Activated CD8-positive, alpha-beta memory T cell treated with anti-CD3 and anti-CD28 coated beads for 48 hours (primary cell): ENCODE measurements around the gene ATP6AP1.

ENCODE experiments used
- DNase-seq, 3 experiments: peaks; one replicate each; pipeline ENCODE4 v3.0.0-alpha.2; 2020; ENCODE audit warnings: low read depth in 2 of 3, low spot score in 2 of 3

ATP6AP1 gene

DNA sequence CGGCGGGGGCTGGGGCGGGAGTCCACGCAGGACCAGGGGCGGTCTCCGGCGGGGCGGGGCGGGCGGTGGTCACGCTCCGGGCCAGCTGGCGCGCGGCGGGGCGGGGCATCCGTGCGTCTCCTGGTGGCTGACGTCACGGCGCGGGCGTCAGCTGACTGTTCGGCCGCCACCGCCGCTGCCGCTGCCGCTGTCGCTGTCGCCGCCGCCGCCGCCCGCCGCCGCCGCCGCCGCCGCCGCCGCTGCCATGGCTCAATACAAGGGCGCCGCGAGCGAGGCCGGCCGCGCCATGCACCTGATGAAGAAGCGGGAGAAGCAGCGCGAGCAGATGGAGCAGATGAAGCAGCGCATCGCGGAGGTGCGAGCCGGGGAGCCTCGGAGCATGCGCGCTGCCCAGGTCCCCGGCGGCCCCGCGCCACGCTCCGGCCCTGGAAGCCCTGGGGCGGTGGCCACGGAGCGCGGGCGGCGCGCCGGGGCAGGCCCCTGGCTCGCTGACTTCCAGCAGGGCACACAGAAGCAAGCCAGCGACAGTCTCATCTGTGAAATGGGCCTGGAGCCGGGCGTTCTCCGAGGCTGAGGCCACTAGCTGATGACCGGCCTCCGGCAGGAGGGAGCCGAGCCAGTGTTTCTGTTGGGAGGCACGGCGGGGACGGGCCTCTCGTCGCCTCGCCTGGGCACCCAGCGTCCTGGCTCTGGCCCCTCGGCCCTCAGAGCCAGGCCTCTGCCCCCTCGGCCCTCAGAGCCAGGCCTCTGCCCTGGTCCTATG is 15.7 kb downstream of the ATP6AP1 start, which contains the start of gene FAM50A:
Gene FAM50A (plus strand): TSS at position 150 of the 763 bp plus-strand sequence. CDS start 95 bp downstream, at position 245.
- peak in 1 of 3 experiments; percentile 48 for DNase-seq

DNA sequence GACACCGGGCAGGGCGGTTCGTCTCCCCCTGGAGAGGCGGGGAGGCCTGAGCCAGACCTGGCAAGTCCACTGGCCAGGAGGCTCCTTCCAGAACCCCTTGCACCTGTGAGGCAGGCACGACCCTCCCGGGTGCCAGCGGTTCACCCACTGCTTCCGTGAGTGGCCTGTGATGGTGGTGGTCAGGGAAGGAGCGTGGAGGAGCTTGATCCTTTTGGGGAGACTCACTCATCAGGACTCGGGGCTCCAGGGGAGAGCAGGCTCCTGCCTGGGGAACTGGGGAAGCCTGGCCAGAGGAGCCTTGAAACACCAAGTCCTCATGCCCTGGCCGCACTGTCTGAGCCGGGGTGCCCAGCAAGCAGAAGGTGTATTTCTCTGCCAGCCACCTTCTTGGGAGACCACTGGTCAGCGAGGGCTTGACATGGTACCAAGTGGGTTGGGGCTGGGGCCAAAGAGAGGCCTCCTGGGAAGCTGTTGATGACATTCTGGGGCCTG is 16.3 kb downstream of the ATP6AP1 start:
- DNase-seq, result no peak

DNA sequence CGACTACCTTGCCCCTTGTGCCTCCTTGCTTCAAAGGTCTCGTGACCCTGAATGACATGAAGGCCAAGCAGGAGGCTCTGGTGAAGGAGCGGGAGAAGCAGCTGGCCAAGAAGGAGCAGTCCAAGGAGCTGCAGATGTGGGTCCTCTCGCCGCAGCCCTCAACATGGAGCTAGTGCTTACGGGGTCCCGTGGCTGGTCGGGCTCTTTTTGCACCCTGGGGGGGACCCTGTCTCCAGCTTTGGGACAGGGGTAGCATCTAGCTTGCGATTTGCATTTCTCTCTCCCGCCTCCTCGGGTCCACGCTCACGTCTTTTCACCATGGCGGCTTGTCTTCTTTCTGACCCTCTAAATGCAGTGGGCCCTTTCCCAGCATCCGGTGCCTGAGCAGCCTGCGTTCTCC is 17.3 kb downstream of the ATP6AP1 start:
- DNase-seq, result no peak

DNA sequence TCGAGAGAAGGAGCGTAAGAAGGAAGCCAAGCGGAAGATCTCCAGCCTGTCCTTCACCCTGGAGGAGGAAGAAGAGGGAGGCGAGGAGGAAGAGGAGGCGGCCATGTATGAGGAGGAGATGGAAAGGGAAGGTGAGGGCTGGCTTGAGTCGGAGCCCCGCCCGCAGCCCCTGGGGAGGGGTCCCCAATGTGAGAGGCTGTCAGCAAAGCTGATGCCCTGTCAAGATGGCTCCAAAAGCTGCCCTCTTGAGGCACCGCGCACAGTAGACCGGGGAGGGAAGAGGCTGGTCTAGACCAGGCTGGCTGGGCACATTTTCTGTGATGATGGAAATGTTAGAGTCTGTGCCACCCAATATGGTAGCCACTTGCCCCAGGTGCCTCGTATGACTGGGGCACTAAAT is 18.0 kb downstream of the ATP6AP1 start:
- DNase-seq, result no peak

- no peak for DNase-seq
These were observed 20.0 kb downstream of the ATP6AP1 start for GRCh38 chrX:154448484-154448883.

- DNase-seq, result no peak
These were observed 21.1 kb downstream of the ATP6AP1 start for GRCh38 chrX:154449618-154450017.

- DNase-seq, result no peak
These were observed 21.8 kb downstream of the ATP6AP1 start for GRCh38 chrX:154450312-154450711.

- DNase-seq, result no peak
These were observed 24.3 kb downstream of the ATP6AP1 start for GRCh38 chrX:154452823-154453222.

DNA sequence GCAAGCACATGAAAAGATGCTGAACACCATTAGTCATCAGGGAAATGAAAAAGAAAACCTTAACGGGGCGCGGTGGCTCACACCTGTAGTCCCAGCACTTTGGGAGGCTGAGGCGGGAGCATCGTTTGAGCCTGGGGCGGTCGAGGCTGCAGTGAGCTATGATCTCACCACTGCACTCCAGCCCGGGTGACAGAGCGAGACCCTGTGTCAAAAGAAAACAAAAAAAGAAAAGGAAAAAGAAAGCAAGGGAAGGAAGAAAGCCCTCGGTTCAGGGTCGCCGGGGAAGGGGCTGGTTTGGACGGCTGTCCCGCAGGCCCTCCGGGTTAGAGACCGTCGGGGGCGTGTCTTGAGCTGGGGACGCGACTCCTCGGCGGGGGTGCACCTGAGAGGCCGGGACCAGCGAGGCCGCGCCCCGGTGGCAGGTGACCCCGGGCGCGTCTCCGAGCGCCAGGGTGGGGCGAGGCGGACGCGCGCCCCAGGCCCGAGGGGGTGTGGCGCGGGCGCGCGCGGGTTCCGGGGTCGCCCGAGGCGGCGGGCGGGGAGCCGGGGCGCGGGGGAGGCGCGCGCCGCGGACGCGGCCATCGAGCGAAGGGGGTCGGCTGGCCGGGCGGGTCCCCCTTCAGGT is 29.1 kb downstream of the ATP6AP1 start:
- DNase-seq, result peak in 1 of 3 experiments; percentile 22

GRCh38 chrX:154458116-154458953 is 29.9 kb downstream of the ATP6AP1 start, which contains the start of gene PLXNA3:
PLXNA3 (plus strand) TSS chrX:154458281; CDS start chrX:154460184, 1,903 bp downstream.
- peak in 1 of 3 experiments; percentile 40 for DNase-seq

GRCh38 chrX:154458954-154459778 is 30.7 kb downstream of the ATP6AP1 start:
- DNase-seq, result no peak

DNA sequence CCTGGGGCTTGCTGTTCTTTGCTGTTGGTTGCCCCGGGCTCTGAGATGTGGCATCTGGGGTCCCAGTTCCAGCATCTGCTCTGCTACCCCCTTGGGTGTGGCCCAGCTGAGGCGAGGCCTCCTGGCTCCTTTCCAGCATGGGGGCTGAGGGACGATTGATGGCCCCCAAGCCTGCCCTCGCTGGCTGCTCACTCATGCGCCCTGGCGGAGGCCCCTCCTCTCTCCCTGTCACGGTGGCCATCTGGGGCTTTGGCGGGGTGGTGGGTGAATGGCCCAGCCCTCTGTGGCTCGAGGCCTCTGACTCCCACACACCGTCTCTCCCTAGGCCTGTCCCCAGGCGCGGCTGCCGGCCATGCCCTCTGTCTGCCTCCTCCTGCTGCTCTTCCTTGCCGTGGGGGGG is 31.4 kb downstream of the ATP6AP1 start:
- DNase-seq, result no peak

DNA sequence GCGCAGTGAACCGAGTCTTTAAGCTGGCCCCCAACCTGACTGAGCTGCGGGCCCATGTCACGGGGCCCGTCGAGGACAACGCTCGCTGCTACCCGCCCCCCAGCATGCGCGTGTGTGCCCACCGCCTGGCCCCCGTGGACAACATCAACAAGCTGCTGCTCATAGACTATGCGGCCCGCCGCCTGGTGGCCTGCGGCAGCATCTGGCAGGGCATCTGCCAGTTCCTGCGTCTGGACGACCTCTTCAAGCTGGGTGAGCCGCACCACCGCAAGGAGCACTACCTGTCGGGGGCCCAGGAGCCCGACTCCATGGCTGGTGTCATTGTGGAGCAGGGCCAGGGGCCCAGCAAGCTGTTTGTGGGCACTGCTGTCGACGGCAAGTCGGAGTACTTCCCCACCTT is 31.8 kb downstream of the ATP6AP1 start:
- DNase-seq, result no peak

DNA sequence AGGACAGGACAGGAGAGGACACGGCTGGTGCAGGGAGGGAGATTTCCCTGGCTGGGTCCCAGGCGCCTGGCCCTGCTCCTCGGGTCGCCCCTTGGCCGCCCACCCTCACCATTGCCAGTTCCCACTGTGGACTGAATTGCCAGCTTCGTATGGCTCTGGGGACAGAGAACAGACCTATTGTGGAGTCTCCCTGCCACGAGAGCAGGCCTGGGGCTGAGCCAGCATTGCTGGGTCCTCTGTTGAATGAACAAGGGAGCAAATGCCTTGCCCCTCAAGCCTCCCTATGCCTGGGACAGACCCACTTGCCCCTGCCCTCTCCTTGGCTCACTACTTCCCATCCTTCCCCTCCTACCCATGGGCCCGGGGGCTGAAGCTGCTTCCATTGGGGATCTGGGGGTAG is 33.9 kb downstream of the ATP6AP1 start:
- no peak for DNase-seq

- no peak for DNase-seq
These were observed 35.2 kb downstream of the ATP6AP1 start for GRCh38 chrX:154463611-154464220.

GRCh38 chrX:154464806-154465365 is 36.4 kb downstream of the ATP6AP1 start:
- no peak for DNase-seq

DNA sequence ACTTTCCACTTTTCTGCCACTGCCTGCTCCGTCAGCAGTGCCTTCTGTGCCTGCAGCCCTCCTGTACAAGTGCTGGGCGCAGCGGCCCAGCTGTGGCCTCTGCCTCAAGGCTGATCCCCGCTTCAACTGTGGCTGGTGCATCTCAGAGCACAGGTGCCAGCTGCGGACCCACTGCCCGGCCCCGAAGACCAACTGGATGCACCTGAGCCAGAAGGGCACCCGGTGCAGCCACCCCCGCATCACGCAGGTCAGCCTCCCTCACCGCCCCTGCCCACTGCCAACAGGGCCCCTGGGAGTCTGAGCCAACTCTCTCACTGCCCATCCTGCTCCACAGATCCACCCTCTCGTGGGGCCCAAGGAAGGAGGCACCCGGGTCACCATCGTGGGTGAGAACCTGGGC is 37.1 kb downstream of the ATP6AP1 start:
- no peak for DNase-seq

- DNase-seq, result no peak
These were observed 37.6 kb downstream of the ATP6AP1 start for GRCh38 chrX:154466036-154466435.

DNA sequence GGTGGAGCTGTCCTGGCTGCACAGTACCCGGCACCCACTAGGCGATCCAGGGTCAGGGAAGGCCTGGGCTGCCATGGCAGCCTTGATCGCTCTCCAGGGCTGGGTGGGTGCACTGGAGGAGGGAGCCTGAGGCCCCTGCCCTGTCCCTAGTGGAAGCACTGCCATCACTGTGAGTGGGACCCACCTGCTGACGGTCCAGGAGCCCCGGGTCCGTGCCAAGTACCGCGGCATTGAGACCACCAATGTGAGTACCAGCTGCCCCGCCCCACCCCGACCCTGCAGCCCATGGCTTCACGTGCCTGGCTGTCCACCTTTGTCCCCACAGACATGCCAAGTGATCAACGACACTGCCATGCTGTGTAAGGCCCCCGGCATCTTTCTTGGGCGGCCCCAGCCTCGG is 38.4 kb downstream of the ATP6AP1 start:
- no peak for DNase-seq

DNA sequence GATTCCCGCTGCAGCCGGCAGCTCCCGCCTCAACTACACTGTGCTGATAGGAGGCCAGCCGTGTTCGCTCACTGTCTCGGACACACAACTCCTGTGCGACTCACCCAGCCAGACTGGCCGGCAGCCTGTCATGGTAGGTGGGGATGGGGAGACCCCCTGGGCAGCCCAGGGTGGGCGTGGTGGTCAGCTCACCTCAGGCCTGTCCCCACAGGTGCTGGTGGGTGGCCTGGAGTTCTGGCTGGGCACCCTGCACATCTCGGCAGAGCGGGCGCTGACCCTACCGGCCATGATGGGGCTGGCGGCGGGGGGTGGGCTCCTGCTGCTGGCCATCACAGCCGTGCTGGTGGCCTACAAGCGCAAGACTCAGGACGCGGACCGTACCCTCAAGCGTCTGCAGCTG is 39.1 kb downstream of the ATP6AP1 start:
- no peak for DNase-seq
